HEK293T (cell line): ENCODE data around the gene JMJD8.

Source experiments
- ARNT ChIP-seq: fragments of 450-650 bp; IDR thresholded peaks from 2 replicates; pipeline ENCODE4 v1.6.1; 2017; ENCODE audit warnings: mild to moderate bottlenecking
- FOXA1 ChIP-seq: fragments of 450-650 bp; IDR thresholded peaks from 2 replicates; pipeline ENCODE4 v1.6.1; 2016; ENCODE audit warnings: mild to moderate bottlenecking
- FOXK2 ChIP-seq: fragments of 450-650 bp; IDR thresholded peaks from 2 replicates; pipeline ENCODE4 v1.6.1; 2016; ENCODE audit warnings: mild to moderate bottlenecking
- FOXM1 ChIP-seq: fragments of 450-650 bp; IDR thresholded peaks from 2 replicates; pipeline ENCODE4 v1.6.1; 2017; ENCODE audit warnings: mild to moderate bottlenecking, borderline replicate concordance
- SUZ12 ChIP-seq: fragments of 450-650 bp; IDR thresholded peaks from 2 replicates; pipeline ENCODE4 v1.6.1; 2016; ENCODE audit warnings: mild to moderate bottlenecking
- TARDBP ChIP-seq: fragments of 450-650 bp; IDR thresholded peaks from 2 replicates; pipeline ENCODE4 v1.6.1; 2016

DNA sequence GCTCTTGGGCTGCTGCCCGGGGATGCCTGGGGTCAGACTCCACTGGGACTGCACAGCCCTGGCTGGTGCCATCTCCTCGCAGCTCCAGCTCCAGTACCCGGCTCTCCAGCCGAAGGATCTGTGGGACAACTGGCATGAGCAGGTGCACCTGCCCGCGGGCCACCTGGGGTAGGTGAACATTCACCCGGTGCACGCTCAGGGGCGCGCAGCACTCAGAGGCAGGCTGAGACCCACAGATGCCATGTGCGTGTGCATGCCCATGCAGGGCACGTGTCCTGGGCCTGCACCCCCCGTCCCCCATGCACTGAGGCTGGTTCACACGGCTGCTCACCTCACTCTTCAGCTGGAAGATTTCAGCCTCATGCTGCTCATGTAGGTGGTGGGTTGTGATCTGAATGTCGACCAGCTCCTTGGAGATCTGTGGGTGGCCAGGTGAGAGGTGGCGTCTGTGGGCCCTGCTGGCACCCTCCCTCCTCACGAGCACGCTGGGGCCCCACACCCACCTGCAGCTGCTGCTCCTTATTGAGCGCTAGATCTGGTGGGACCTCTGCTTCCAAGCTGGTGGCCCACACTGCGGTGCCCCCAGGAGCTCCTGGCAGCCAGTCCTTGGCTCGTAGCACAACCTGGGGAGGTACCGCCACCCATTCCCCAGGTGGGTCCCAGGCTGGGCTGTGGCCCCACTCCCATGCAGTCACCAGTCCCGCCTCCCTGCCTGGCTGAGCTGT is 41.5 kb upstream of the JMJD8 start:
- TF ChIP-seq FOXM1 = no peak
- no peak for TF ChIP-seq FOXK2
- TF ChIP-seq ARNT = no peak
- TF ChIP-seq SUZ12 = no peak
- no peak for TF ChIP-seq FOXA1
- no peak for TF ChIP-seq TARDBP
